SH-SY5Y (cell line): ENCODE results near the gene B3GAT3.

Experiments used
- GATA2 ChIP-seq: IDR thresholded peaks from 2 replicates; pipeline ENCODE4 v1.6.1; 2011; ENCODE audit warnings: mild to moderate bottlenecking, low read depth, low read length
- GATA3 ChIP-seq: IDR thresholded peaks from 2 replicates; pipeline ENCODE4 v1.6.1; 2011; ENCODE audit warnings: low read depth, mild to moderate bottlenecking, low read length, moderate library complexity

- TF ChIP-seq GATA3 (no peak), GATA2 (no peak)
Observed at GRCh38 chr11:62605902-62606301, 15.9 kb downstream of the B3GAT3 start.
